PFSK-1 (cell line): ENCODE results near the gene CTDSP1.

Source experiments
- FOXP2 ChIP-seq: optimal IDR thresholded peaks from 2 replicates; pipeline ENCODE3; 2011; ENCODE audit warnings: borderline replicate concordance, control low read depth, inconsistent platforms; ENCODE audit not compliant: insufficient read depth; ENCODE audit errors: extremely low read length, extremely low read depth
- POLR2AphosphoS5 ChIP-seq: IDR thresholded peaks from 2 replicates; pipeline ENCODE4 v1.6.1; 2012; ENCODE audit warnings: low read depth, mild to moderate bottlenecking, control low read depth, low read length, moderate library complexity
- SIN3A ChIP-seq: IDR thresholded peaks from 2 replicates; pipeline ENCODE4 v1.6.1; 2012; ENCODE audit warnings: mild to moderate bottlenecking, low read length, moderate library complexity, borderline replicate concordance; ENCODE audit not compliant: insufficient read depth
- TAF1 ChIP-seq: IDR thresholded peaks from 2 replicates; pipeline ENCODE4 v1.6.1; 2012; ENCODE audit warnings: low read length, control low read depth, borderline replicate concordance; ENCODE audit not compliant: insufficient read depth
- TF ChIP-seq, protein P1 (sequence below), 2 experiments: IDR thresholded peaks; 2 replicates each; pipeline versions ENCODE4 v1.6.1 to v1.8.0; 2011 to 2012; ENCODE audit warnings: low read depth in 2 of 2, low read length in 2 of 2, control low read depth in 1 of 2, inconsistent platforms in 1 of 2, mild to moderate bottlenecking in 1 of 2, moderate library complexity in 1 of 2; ENCODE audit not compliant: insufficient read depth in 1 of 2

The CTDSP1 gene

DNA sequence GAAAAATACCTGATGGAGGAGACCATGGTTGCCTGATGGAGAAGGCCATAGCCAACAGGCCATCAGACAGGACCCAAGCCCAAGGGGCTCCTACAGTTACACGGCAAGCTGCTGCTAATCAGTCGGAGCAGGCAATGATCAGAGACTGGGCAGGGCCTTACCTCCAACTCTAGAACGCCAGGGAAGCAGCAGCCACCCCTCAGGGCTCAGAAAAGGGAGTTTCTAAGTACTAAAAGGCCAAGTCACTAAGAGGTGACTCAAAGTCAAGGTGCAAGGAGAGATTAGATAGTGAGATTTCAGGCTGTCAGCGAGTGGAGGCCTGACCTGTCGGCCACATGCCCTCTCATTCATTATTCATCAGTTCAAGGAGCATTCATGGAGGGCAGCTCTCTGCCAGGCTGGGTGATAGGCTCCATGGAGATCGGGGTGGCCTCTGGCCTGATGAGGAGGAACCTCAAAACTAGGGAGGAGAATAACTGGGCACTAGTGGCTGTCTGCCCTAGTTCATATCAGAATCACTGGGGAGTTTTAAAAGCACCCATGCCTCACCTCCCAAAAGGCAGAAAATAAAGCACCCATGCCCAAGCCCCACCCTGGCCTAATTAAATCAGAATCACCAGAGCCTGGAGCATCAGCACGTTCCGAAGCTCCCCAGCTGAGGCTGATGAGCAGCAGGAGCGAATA is 22.9 kb downstream of the CTDSP1 start:
- TF ChIP-seq, protein P1, sequence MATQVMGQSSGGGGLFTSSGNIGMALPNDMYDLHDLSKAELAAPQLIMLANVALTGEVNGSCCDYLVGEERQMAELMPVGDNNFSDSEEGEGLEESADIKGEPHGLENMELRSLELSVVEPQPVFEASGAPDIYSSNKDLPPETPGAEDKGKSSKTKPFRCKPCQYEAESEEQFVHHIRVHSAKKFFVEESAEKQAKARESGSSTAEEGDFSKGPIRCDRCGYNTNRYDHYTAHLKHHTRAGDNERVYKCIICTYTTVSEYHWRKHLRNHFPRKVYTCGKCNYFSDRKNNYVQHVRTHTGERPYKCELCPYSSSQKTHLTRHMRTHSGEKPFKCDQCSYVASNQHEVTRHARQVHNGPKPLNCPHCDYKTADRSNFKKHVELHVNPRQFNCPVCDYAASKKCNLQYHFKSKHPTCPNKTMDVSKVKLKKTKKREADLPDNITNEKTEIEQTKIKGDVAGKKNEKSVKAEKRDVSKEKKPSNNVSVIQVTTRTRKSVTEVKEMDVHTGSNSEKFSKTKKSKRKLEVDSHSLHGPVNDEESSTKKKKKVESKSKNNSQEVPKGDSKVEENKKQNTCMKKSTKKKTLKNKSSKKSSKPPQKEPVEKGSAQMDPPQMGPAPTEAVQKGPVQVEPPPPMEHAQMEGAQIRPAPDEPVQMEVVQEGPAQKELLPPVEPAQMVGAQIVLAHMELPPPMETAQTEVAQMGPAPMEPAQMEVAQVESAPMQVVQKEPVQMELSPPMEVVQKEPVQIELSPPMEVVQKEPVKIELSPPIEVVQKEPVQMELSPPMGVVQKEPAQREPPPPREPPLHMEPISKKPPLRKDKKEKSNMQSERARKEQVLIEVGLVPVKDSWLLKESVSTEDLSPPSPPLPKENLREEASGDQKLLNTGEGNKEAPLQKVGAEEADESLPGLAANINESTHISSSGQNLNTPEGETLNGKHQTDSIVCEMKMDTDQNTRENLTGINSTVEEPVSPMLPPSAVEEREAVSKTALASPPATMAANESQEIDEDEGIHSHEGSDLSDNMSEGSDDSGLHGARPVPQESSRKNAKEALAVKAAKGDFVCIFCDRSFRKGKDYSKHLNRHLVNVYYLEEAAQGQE (IDR thresholded peaks at IDR 0.05; ENCODE audit: insufficient read depth in 1 of 2, low read depth in 2 of 2, low read length in 2 of 2): no peak
- TF ChIP-seq FOXP2 (no peak), SIN3A (no peak), POLR2AphosphoS5 (no peak), TAF1 (no peak)

DNA sequence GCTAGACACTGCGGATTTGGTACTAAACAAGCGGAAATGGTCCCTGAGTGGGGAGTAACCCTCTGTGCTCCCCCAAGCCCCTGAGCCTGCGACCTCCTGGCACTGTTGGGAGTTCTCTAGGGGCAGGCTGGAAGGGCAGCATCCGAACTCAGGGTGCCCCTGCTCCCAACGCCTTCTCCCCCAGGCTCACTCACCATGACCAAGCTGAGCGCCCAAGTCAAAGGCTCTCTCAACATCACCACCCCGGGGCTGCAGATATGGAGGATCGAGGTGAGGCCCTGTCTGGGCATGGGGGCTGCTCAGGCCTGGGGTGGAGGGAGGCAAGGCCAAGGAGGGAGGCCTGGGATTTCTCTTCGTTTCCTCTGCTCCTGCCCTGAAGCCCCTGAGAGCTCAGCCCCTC is 23.9 kb downstream of the CTDSP1 start:
- TF ChIP-seq, protein P1 (IDR thresholded peaks at IDR 0.05; ENCODE audit: insufficient read depth in 1 of 2, low read depth in 2 of 2, low read length in 2 of 2): no peak
- no peak for TF ChIP-seq TAF1
- TF ChIP-seq SIN3A: no peak

DNA sequence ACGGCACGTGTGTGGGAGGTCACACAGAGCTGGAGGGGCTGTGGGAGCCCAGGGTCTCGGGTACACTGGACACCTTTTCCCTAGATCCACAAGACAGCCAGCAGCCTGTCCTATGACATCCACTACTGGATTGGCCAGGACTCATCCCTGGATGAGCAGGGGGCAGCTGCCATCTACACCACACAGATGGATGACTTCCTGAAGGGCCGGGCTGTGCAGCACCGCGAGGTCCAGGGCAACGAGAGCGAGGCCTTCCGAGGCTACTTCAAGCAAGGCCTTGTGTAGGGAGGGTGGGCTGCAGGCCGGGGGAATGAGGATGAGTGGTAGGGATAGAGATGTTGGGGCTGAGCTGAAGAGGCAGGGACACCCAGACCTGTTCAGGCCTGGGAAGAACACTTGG is 25.9 kb downstream of the CTDSP1 start:
- TF ChIP-seq, protein P1 (IDR thresholded peaks at IDR 0.05; ENCODE audit: insufficient read depth in 1 of 2, low read depth in 2 of 2, low read length in 2 of 2): no peak
- TF ChIP-seq FOXP2: no peak

DNA sequence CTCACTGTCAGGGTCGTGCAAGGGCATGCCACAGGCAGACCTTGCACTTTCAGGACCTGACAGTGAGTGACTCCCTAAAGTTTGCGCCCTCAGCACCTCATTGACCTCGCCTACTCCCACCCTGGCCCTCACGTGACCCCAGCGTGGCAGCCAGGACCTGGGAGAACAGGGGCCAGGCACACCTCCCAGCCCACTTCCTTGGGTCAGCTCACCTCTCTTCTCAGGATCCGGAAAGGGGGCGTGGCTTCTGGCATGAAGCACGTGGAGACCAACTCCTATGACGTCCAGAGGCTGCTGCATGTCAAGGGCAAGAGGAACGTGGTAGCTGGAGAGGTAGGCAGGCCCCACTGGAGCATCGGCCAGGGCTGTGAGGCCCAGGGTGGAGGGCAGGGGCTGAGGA is 28.1 kb downstream of the CTDSP1 start:
- TF ChIP-seq TAF1: no peak
- TF ChIP-seq SIN3A: no peak
- TF ChIP-seq, protein P1 (IDR thresholded peaks at IDR 0.05; ENCODE audit: insufficient read depth in 1 of 2, low read depth in 2 of 2, low read length in 2 of 2): no peak
- TF ChIP-seq FOXP2: no peak
